A549 (cell line): ENCODE results near the gene KCNK2. TPM values are rescaled to one million over a fixed set of nuclear protein-coding genes. Genes with fewer than 3 reads are reported as not detected.

Experiments used
- ATAC-seq, 2 experiments: fragments of 200-7000 bp in 1 of 2; fragments of >200 bp in 1 of 2; cut with Nextera tagmentation in 1 of 2; cut with Tn5 transposase in 1 of 2; 3 replicates each; pipeline versions ENCODE4 v1.8.0 to v1.9.1; 2018 to 2020; ENCODE audit warnings: mild to moderate bottlenecking in 1 of 2, moderate library complexity in 1 of 2
- CTCF ChIA-PET: fragments of 300-600 bp; sonication (Branson Sonifier 250); formaldehyde crosslinking; extraction: SDS; loops from one replicate; lab custom pipeline; 2021; ENCODE audit warnings: antibody characterized with exemption, inconsistent platforms; lab: Yijun Ruan, JAX
- POLR2A ChIA-PET: fragments of 350-600 bp; formaldehyde crosslinking; extraction: SDS; loops from one replicate; lab custom pipeline; 2021; ENCODE audit warnings: antibody characterized with exemption, inconsistent platforms; lab: Yijun Ruan, JAX
- DNase-seq, 2 experiments: peaks; one replicate each; pipeline versions ENCODE4 v3.0.0 to v3.0.0-alpha.2; 2011 to 2016; ENCODE audit warnings: low read depth in 1 of 2, low spot score in 1 of 2
- FAIRE-seq: peaks from 2 replicates; lab custom pipeline; 2011; peaks lifted over from hg19 to GRCh38; lab: Jason Lieb, UNC
- H3K27ac ChIP-seq, 2 experiments: fragments of >200 bp; sonication (Bioruptor Twin); formaldehyde crosslinking; 3 replicates each; pipeline ENCODE4 v1.5.1; 2016 to 2017
- H3K4me1 ChIP-seq: fragments of >200 bp; sonication (Bioruptor Twin); formaldehyde crosslinking; 3 replicates; pipeline ENCODE4 v1.6.1; 2016
- H3K4me2 ChIP-seq: fragments of >200 bp; sonication (Bioruptor Twin); formaldehyde crosslinking; 3 replicates; pipeline ENCODE4 v1.6.1; 2016
- H3K4me3 ChIP-seq: fragments of >200 bp; sonication (Bioruptor Twin); formaldehyde crosslinking; 3 replicates; pipeline ENCODE4 v1.5.1; 2016
- H3K9me3 ChIP-seq: fragments of >200 bp; sonication (Bioruptor Twin); formaldehyde crosslinking; 3 replicates; pipeline ENCODE4 v1.6.1; 2016
- CBX2 ChIP-seq: fragments of 200-600 bp; sonication (generic); IDR thresholded peaks from 2 replicates; pipeline ENCODE4 v1.6.1; 2016; ENCODE audit warnings: low read depth, mild to moderate bottlenecking, borderline replicate concordance
- CEBPB ChIP-seq, 2 experiments: fragments of >200 bp in 1 of 2; sonication (Bioruptor Twin) in 1 of 2; formaldehyde crosslinking in 1 of 2; IDR thresholded peaks; 2 replicates each; pipeline ENCODE4 v1.6.1; 2012 to 2016
- ELK1 ChIP-seq: fragments of 150-350 bp; IDR thresholded peaks from 2 replicates; pipeline ENCODE4 v1.6.1; 2014; ENCODE audit warnings: low read depth, mild to moderate bottlenecking, low read length
- EP300 ChIP-seq, 2 experiments: fragments of >200 bp; sonication (Bioruptor Twin); formaldehyde crosslinking; IDR thresholded peaks; 2 replicates in 1 of 2; 3 replicates in 1 of 2; pipeline ENCODE4 v1.6.1; 2016 to 2017
- ESRRA ChIP-seq: fragments of 150-350 bp; IDR thresholded peaks from 2 replicates; pipeline ENCODE4 v1.6.1; 2014; ENCODE audit warnings: mild to moderate bottlenecking, low read length, borderline replicate concordance
- FOSB ChIP-seq: fragments of 250-450 bp; sonication (Bioruptor Pico); IDR thresholded peaks from 2 replicates; pipeline ENCODE4 v1.5.0; 2020; ENCODE audit warnings: mild to moderate bottlenecking, moderate library complexity
- FOSL2 ChIP-seq, 2 experiments: fragments of 450-650 bp in 1 of 2; fragments of >200 bp in 1 of 2; sonication (Bioruptor Twin) in 1 of 2; formaldehyde crosslinking; IDR thresholded peaks; 2 replicates each; pipeline versions ENCODE4 v1.5.0 to v1.6.1; 2016 to 2020; ENCODE audit warnings: mild to moderate bottlenecking in 1 of 2, moderate library complexity in 1 of 2
- FOXS1 ChIP-seq: fragments of 250-450 bp; sonication (Bioruptor Pico); IDR thresholded peaks from 2 replicates; pipeline ENCODE4 v1.5.0; 2020; ENCODE audit warnings: mild to moderate bottlenecking, moderate library complexity
- HDAC2 ChIP-seq: fragments of 200-600 bp; sonication (generic); IDR thresholded peaks from 2 replicates; pipeline ENCODE4 v1.6.1; 2016
- KDM1A ChIP-seq: fragments of 200-600 bp; sonication (generic); IDR thresholded peaks from 2 replicates; pipeline ENCODE4 v1.6.1; 2016; ENCODE audit warnings: low read depth, mild to moderate bottlenecking
- MYC ChIP-seq: IDR thresholded peaks from 2 replicates; pipeline ENCODE4 v1.6.1; 2012; ENCODE audit warnings: mild to moderate bottlenecking, inconsistent platforms, low read length, improper control_type of control experiment, borderline replicate concordance
- NFE2L2 ChIP-seq: fragments of 150-350 bp; conservative IDR thresholded peaks from 2 replicates; pipeline ENCODE4 v1.6.1; 2014; ENCODE audit warnings: low read length
- PHF8 ChIP-seq: fragments of 200-600 bp; sonication (generic); IDR thresholded peaks from 2 replicates; pipeline ENCODE4 v1.6.1; 2016; ENCODE audit warnings: low read depth, mild to moderate bottlenecking, antibody characterized with exemption, moderate library complexity, borderline replicate concordance
- POLR2AphosphoS2 ChIP-seq: conservative IDR thresholded peaks from 2 replicates; pipeline ENCODE4 v1.6.1; 2012; ENCODE audit warnings: low read length, improper control_type of control experiment, inconsistent platforms
- RAD21 ChIP-seq, 2 experiments: fragments of >200 bp in 1 of 2; sonication (Bioruptor Twin) in 1 of 2; formaldehyde crosslinking in 1 of 2; IDR thresholded peaks in 1 of 2; conservative IDR thresholded peaks in 1 of 2; 2 replicates in 1 of 2; 3 replicates in 1 of 2; pipeline ENCODE4 v1.6.1; 2012 to 2018; ENCODE audit warnings: inconsistent platforms in 1 of 2
- RARB ChIP-seq: fragments of 250-450 bp; sonication (Bioruptor Pico); IDR thresholded peaks from 2 replicates; pipeline ENCODE4 v1.8.0; 2021; ENCODE audit warnings: mild to moderate bottlenecking, moderate library complexity
- REST ChIP-seq: fragments of 200-600 bp; sonication (generic); IDR thresholded peaks from 2 replicates; pipeline ENCODE4 v1.6.1; 2016; ENCODE audit warnings: antibody characterized with exemption, mild to moderate bottlenecking, moderate library complexity
- RFX5 ChIP-seq: fragments of 450-650 bp; IDR thresholded peaks from 2 replicates; pipeline ENCODE4 v1.7.1; 2014; ENCODE audit warnings: antibody characterized with exemption, mild to moderate bottlenecking, moderate library complexity
- SMC3 ChIP-seq: fragments of >200 bp; sonication (Bioruptor Twin); formaldehyde crosslinking; IDR thresholded peaks from 3 replicates; pipeline ENCODE4 v1.6.1; 2018; ENCODE audit warnings: inconsistent platforms
- TFCP2L1 ChIP-seq: fragments of 250-450 bp; sonication (Bioruptor Pico); IDR thresholded peaks from 2 replicates; pipeline ENCODE4 v1.5.0; 2021; ENCODE audit warnings: mild to moderate bottlenecking
- TP53 ChIP-seq: fragments of 250-450 bp; sonication (Bioruptor Pico); IDR thresholded peaks from 2 replicates; pipeline ENCODE4 v1.5.0; 2021; ENCODE audit warnings: mild to moderate bottlenecking, moderate library complexity
- ZFP36 ChIP-seq: fragments of 450-650 bp; IDR thresholded peaks from 2 replicates; pipeline ENCODE4 v1.6.1; 2014; ENCODE audit warnings: borderline replicate concordance; ENCODE audit not compliant: partially characterized antibody
- ZNF302 ChIP-seq: fragments of 250-450 bp; sonication (Bioruptor Pico); IDR thresholded peaks from 2 replicates; pipeline ENCODE4 v1.9.0; 2021; ENCODE audit warnings: inconsistent platforms, mild to moderate bottlenecking, moderate library complexity
- ZSCAN20 ChIP-seq: fragments of 250-450 bp; sonication (Bioruptor Pico); IDR thresholded peaks from 2 replicates; pipeline ENCODE4 v1.8.0; 2022; ENCODE audit warnings: mild to moderate bottlenecking, moderate library complexity
- WGBS: methylation state at CpG from one replicate; pipeline ENCODE4 v1.1.6; 2017; ENCODE audit errors: missing lambda C conversion rate; 5-methylcytosine and 5-hydroxymethylcytosine counted together
- polyA plus RNA-seq, 4 experiments: library from polyadenylated mRNA; depleted of rRNA in 3 of 4; stranded (reverse); fragments of >200 nt; fragmentation: RNase III in 1 of 4; extraction: RNeasy Plus Mini Kit Qiagen cat#74134 plus additional on column Dnase treatment in 1 of 4; gene quantifications; 2 replicates in 3 of 4; 3 replicates in 1 of 4; pipeline ENCODE4 v1.2.3, GENCODE V29; 2011 to 2017
- TF ChIP-seq, protein P1 (sequence below): fragments of >200 bp; sonication (Bioruptor Twin); formaldehyde crosslinking; IDR thresholded peaks from 2 replicates; pipeline ENCODE4 v1.6.1; 2016
- TF ChIP-seq, protein P2 (sequence below): fragments of 250-450 bp; sonication (Bioruptor Pico); IDR thresholded peaks from 2 replicates; pipeline ENCODE4 v1.5.0; 2021; ENCODE audit warnings: mild to moderate bottlenecking, moderate library complexity, borderline replicate concordance
- TF ChIP-seq, protein P3 (sequence below): fragments of 450-650 bp; IDR thresholded peaks from 2 replicates; pipeline ENCODE4 v1.6.1; 2014; ENCODE audit warnings: antibody characterized with exemption

Gene KCNK2
- polyA plus RNA-seq, 2 of the 4 experiments (the other 2 are of a cell fraction): 0.04 TPM; not detected in 1

GRCh38 chr1:215084621-215085020 lies 2.1 kb downstream of the KCNK2 start:
- DNase-seq: no peak
- Histone ChIP-seq H3K4me1 (peaks cover 7% of the 10 kb centered on the region; the same call in 1 of the 3 replicates), H3K27ac (no peak overlapping the region), H3K4me3 (no peak overlapping the region), H3K9me3 (no peaks in the 10 kb centered on the region; the same call in 2 of the 3 replicates), H3K4me2 (no peak overlapping the region)
- ChIA-PET POLR2A (no interaction called here), CTCF (interaction anchor here (0.6 to 1.3 kb wide), 2 partner anchors 8 to 96 kb away, joined by 3 to 5 read pairs; no protein-coding TSS in a partner anchor)
- no peak for TF ChIP-seq ZNF302 (CRISPR knock-in tag)
- no peak for TF ChIP-seq ELK1
- no peak for TF ChIP-seq REST
- no peak for TF ChIP-seq EP300 (IDR thresholded peaks at IDR 0.05)
- no peak for TF ChIP-seq SMC3
- TF ChIP-seq RAD21 (conservative IDR thresholded peaks at IDR 0.05 in 1 of 2, IDR thresholded peaks at IDR 0.05 in 1 of 2): no peak
- TF ChIP-seq TP53 (CRISPR knock-in tag): no peak
- no peak for TF ChIP-seq ZFP36
- TF ChIP-seq MYC: no peak
- no peak for TF ChIP-seq FOXS1 (CRISPR knock-in tag)
- FAIRE-seq: no peak
- ATAC-seq: no peak

- POLR2A ChIA-PET: no interaction called here
- FAIRE-seq: no peak
- no peak for TF ChIP-seq ZSCAN20 (CRISPR knock-in tag)
- no peak for TF ChIP-seq PHF8
- TF ChIP-seq CEBPB (IDR thresholded peaks at IDR 0.05): no peak
- TF ChIP-seq POLR2AphosphoS2: no peak
- TF ChIP-seq CBX2: no peak
- no peak for TF ChIP-seq ESRRA
- TF ChIP-seq, protein P1, sequence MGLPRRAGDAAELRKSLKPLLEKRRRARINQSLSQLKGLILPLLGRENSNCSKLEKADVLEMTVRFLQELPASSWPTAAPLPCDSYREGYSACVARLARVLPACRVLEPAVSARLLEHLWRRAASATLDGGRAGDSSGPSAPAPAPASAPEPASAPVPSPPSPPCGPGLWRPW: no peak
- TF ChIP-seq FOSL2 (IDR thresholded peaks at IDR 0.05): no peak
- TF ChIP-seq FOSL2 (CRISPR knock-in tag; IDR thresholded peaks at IDR 0.05): no peak
- TF ChIP-seq RAD21 (conservative IDR thresholded peaks at IDR 0.05 in 1 of 2, IDR thresholded peaks at IDR 0.05 in 1 of 2): no peak
- TF ChIP-seq, all 56 proteins: peak for 0
- Histone ChIP-seq H3K9me3 (no peaks in the 10 kb centered on the region; the same call in 2 of the 3 replicates), H3K4me3 (no peak overlapping the region), H3K4me2 (no peak overlapping the region), H3K27ac (no peak overlapping the region), H3K4me1 (peaks cover 4% of the 10 kb centered on the region; the same call in 1 of the 3 replicates)
- DNase-seq (no peak), ATAC-seq (no peak)
- CTCF ChIA-PET: no interaction called here
- WGBS: 57% methylated on average over 2 of the region's 2 CpGs
Observed at GRCh38 chr1:215087603-215088002, 5.1 kb downstream of the KCNK2 start.

GRCh38 chr1:215094381-215094780 lies 11.8 kb downstream of the KCNK2 start:
- WGBS: 0% methylated on average over 1 of the region's 1 CpG
- no peak for FAIRE-seq
- POLR2A ChIA-PET: no interaction called here

More at GRCh38 chr1:215094381-215094780, 11.8 kb downstream of the KCNK2 start:
- CTCF ChIA-PET: no interaction called here
- H3K4me2 ChIP-seq: no peak overlapping the region
- H3K9me3 ChIP-seq: no peaks in the 10 kb centered on the region
- TF ChIP-seq TFCP2L1 (CRISPR knock-in tag): no peak
- no peak for TF ChIP-seq ZSCAN20 (CRISPR knock-in tag)
- TF ChIP-seq, protein P2, sequence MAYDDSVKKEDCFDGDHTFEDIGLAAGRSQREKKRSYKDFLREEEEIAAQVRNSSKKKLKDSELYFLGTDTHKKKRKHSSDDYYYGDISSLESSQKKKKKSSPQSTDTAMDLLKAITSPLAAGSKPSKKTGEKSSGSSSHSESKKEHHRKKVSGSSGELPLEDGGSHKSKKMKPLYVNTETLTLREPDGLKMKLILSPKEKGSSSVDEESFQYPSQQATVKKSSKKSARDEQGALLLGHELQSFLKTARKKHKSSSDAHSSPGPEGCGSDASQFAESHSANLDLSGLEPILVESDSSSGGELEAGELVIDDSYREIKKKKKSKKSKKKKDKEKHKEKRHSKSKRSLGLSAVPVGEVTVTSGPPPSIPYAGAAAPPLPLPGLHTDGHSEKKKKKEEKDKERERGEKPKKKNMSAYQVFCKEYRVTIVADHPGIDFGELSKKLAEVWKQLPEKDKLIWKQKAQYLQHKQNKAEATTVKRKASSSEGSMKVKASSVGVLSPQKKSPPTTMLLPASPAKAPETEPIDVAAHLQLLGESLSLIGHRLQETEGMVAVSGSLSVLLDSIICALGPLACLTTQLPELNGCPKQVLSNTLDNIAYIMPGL (CRISPR knock-in tag): no peak
- TF ChIP-seq TP53 (CRISPR knock-in tag): no peak
- TF ChIP-seq RARB: no peak
- no peak for TF ChIP-seq FOSB
- TF ChIP-seq ESRRA: no peak
- TF ChIP-seq RFX5: no peak
- no peak for TF ChIP-seq NFE2L2
- TF ChIP-seq, protein P3, sequence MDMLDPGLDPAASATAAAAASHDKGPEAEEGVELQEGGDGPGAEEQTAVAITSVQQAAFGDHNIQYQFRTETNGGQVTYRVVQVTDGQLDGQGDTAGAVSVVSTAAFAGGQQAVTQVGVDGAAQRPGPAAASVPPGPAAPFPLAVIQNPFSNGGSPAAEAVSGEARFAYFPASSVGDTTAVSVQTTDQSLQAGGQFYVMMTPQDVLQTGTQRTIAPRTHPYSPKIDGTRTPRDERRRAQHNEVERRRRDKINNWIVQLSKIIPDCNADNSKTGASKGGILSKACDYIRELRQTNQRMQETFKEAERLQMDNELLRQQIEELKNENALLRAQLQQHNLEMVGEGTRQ: no peak
- TF ChIP-seq KDM1A: no peak
- no peak for TF ChIP-seq HDAC2
- no peak overlapping the region for H3K4me3 ChIP-seq
- DNase-seq (no peak), ATAC-seq (no peak)
- H3K4me1 ChIP-seq: no peaks in the 10 kb centered on the region
- no peak overlapping the region for H3K27ac ChIP-seq
